Epithelial cell of proximal tubule (primary cell): Measurements from ENCODE around the gene KIAA1671. TPM values are rescaled to one million over a fixed set of nuclear protein-coding genes. Genes with fewer than 3 reads are reported as not detected.
"Not testable (repeated sequence)": the region's sequence is repeated elsewhere in the genome, so short reads cannot be mapped to it uniquely, and the experiment has no call there.

ENCODE experiments used
- DNase-seq: peaks from one replicate; pipeline ENCODE4 v3.0.0-alpha.2; 2011; ENCODE audit warnings: low read depth
- H3K4me3 ChIP-seq: 2 replicates; pipeline ENCODE4 v1.5.1; 2011; ENCODE audit warnings: low read depth, mild to moderate bottlenecking, low read length
- total RNA-seq: library from RNA; depleted of rRNA; stranded (reverse); fragments of >200 nt; gene quantifications from 2 replicates; pipeline ENCODE4 v1.2.3, GENCODE V29; 2015
- TF ChIP-seq, protein P1 (sequence below): conservative IDR thresholded peaks from 2 replicates; pipeline ENCODE4 v1.5.1; 2012; ENCODE audit warnings: low read depth, mild to moderate bottlenecking, low read length

Gene KIAA1671
- total RNA-seq, 1 donor from 2014 or later: 14.1 TPM

DNA sequence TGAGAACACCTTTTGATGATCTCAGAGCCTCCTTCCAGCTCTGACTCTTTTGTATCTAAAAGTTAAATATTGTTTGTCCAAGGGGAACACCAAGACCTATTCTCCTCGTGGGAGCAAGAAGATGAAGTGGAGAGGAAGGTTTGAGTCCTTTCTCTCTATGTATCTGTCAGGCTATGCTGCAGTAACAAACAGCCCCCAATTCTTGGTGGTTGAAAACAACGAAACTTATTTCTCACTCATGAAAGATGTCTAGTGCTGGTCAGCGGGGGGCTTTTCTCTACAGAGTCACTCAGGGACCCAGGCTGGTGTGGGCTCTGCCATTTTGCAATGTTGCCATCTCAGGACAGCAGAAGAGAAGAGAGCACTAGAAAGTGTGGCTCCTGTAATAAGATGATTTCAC, 260.7 kb downstream of the KIAA1671 start:
- TF ChIP-seq, protein P1, sequence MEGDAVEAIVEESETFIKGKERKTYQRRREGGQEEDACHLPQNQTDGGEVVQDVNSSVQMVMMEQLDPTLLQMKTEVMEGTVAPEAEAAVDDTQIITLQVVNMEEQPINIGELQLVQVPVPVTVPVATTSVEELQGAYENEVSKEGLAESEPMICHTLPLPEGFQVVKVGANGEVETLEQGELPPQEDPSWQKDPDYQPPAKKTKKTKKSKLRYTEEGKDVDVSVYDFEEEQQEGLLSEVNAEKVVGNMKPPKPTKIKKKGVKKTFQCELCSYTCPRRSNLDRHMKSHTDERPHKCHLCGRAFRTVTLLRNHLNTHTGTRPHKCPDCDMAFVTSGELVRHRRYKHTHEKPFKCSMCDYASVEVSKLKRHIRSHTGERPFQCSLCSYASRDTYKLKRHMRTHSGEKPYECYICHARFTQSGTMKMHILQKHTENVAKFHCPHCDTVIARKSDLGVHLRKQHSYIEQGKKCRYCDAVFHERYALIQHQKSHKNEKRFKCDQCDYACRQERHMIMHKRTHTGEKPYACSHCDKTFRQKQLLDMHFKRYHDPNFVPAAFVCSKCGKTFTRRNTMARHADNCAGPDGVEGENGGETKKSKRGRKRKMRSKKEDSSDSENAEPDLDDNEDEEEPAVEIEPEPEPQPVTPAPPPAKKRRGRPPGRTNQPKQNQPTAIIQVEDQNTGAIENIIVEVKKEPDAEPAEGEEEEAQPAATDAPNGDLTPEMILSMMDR: no peak
- DNase-seq: no peak
- H3K4me3 ChIP-seq: no peak overlapping the region

DNA sequence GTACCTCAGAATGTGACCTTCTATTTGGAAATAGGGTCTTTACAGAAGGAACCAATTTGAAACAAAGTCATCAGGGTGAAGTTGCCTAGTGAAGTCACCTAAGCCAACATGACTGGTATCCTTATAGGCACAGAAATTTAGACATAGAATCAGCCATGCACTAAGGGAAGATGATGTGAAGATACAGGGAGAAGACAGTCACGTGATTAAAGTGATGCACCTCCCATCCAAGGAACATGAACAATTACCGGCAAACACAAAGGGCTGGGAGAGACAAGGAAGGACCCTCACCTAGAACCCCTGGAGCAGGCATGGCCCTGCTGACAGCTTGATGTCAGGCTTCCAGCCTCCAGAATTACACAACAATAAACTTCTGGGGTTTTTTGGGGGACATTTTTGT, 263.7 kb downstream of the KIAA1671 start:
- DNase-seq: no peak
- TF ChIP-seq, protein P1: no peak
- no peak overlapping the region for H3K4me3 ChIP-seq

DNA sequence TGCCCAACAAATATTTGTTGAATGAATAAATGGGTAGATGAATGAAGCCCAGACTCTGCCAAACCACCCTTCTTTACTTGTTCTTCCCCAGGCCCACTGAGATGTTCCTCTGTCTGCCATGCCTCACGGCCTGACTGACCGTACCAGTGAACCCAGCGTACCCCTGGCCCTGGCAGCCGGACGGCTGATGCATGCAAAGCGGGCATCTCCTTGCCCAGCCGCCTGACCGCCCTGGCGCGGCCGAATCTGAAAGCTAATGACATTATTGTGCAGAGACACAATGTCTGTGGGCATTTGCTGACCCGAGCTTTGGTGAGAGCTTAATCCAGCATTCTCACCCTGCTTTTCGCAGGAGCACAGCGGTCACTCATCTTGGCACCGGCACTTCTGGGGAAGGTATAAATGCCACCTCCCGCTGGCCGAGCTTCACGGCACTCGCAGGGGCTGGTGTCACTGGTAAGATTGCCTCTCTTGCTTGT, 266.7 kb downstream of the KIAA1671 start, which contains the start of gene CRYBB2:
Gene CRYBB2, plus strand, starts transcription at position 429 of the 479 bp plus-strand sequence. CDS start 1,791 bp downstream, outside the sequence.
- TF ChIP-seq, protein P1: no peak
- DNase-seq: no peak
- H3K4me3 ChIP-seq: no peak within 1 kb of the TSS

DNA sequence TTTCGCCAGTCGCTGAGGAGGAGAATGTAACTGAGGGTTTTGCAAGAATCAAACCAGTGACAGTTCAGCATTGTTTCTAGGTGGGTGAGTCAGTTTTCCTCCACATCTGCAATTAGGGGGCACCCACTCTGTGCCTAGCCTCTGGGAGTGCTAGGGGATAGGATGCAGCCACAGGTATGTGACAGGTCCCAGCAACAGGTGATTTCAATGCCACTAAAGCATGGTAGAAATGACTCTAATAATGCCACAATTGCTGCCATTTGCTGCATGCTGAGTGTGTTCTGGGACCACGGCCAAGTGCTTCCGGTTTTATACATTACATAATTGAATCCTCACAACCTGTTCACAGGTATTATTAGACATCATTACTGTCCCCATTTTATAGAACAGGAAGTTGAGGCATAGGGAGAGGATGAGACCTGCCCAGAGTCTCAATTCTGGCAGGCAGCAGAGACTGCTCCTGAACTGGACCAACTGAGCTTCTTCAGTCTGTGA, 267.5 kb downstream of the KIAA1671 start:
- TF ChIP-seq, protein P1: no peak
- no peak for DNase-seq
- H3K4me3 ChIP-seq: no peak overlapping the region

DNA sequence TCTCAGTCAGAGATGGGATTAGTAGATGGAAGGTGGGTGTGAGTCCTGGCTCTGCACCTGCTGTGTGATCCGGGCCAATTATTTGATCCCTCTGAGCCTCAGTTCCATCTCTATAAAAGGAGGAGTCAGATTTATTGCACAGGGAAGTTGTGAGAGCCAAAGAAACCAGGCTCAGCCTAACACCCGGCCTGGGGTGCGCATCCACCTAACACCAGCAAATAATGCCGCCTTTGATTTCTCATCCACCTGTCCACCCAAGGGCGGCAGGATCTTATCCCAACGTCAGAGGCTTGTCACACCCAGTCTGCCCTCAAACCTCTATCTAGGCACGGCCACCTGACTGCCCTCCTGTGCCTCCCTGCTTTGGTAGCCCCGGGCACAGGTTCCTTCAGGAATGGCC, 269.3 kb downstream of the KIAA1671 start:
- DNase-seq: no peak
- H3K4me3 ChIP-seq: no peak overlapping the region
- TF ChIP-seq, protein P1: no peak

DNA sequence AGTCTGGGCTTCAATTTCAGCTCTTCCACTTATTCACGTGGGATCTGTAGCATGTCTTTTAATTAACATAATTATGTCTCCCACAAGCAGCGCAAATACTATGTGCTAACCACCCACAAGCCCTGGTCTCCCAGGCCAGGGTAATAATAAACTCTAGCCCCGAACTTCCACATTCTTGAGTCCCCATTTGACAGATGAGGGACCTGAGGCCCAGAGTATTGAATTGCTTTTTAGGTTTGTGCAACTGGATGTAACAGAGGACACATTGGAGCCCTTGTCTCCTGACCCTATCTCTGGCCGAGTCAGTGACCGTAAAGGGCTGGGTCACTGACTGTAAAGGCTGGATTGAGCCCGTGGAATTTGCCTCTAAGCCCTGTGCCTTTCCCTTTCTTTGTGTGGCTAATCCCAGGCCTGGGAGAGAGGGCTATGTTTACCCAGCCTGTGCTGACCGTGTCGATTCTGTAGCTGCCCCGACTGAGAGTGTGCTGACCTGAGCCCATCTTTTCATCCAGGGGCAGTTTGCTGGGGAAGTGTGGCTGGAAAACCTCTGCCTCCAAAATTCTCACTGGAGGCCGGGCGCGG, 270.8 kb downstream of the KIAA1671 start:
- TF ChIP-seq, protein P1: no peak
- DNase-seq: no peak
- H3K4me3 ChIP-seq: no peak overlapping the region

DNA sequence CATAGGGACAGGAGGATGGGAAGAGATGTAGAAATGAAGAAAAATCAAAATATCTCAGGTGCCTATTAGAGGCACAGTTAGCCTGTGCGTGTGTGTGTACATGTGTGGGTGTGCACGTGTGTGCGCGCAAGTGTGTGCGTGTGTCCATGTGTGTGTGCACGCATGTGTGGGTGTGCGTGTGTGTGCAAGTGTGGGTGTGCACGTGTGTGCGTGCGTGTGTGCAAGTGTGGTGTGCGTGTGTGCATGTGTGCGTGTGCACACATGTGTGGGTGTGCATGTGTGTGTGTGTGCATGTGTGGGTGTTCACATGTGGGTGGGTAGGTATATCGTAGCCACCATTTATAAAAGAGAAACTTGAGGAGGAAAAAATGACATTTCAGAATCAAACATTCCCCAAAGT, 276.3 kb downstream of the KIAA1671 start:
- no peak overlapping the region for H3K4me3 ChIP-seq
- no peak for DNase-seq
- TF ChIP-seq, protein P1: no peak

DNA sequence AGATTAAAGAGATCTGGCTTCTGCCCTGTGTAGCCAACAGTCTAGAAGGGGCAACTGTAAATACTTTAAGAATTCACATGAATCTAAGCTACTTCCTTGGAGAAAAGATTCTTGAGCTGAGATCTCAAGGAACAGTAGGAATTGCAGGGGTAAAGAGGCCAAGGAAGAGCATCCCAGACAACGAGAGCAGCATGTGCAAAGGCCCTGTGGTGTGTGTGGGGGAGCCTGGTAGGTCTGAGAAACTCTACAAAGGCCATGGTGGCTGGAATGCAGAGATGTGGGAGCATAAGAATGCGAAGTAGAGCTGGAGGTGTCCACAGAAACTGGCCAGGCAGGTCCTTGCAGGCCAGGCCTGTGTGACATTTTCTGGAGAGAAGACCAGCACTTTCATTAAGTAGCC, 278.2 kb downstream of the KIAA1671 start:
- not testable (repeated sequence) for DNase-seq, H3K4me3 ChIP-seq
